NCI-H2029 treated with DMSO at 0.1 percent for 48 hours (cell line): ENCODE results near the gene PRXL2B.
"Not testable (repeated sequence)": the region's sequence is repeated elsewhere in the genome, so short reads cannot be mapped to it uniquely, and the experiment has no call there.

Source experiments
- DNase-seq: peaks from one replicate; lab custom pipeline; 2025; lab: John Stamatoyannopoulos, UW

Gene PRXL2B

GRCh38 chr1:2586154-2587070, at the start of gene PRXL2B:
Gene PRXL2B, plus strand, starts transcription at chr1:2586777. Its CDS starts 109 bp downstream, at chr1:2586886.
- DNase-seq, result peak; percentile 64

- no peak for DNase-seq
Observed at GRCh38 chr1:2537784-2538115, 48.8 kb upstream of the PRXL2B start.

- DNase-seq, result no peak
Observed at GRCh38 chr1:2538376-2538775, 48.2 kb upstream of the PRXL2B start.

GRCh38 chr1:2538872-2539271, 47.7 kb upstream of the PRXL2B start:
- no peak for DNase-seq

- DNase-seq, result no peak
Observed at GRCh38 chr1:2539312-2539907, 47.2 kb upstream of the PRXL2B start.

- no peak for DNase-seq
Observed at GRCh38 chr1:2540816-2541492, 45.6 kb upstream of the PRXL2B start.

- DNase-seq, result no peak
Observed at GRCh38 chr1:2541619-2542245, 44.8 kb upstream of the PRXL2B start.

- DNase-seq, result no peak
Observed at GRCh38 chr1:2542246-2542915, 44.2 kb upstream of the PRXL2B start.

GRCh38 chr1:2543543-2544092, 43.0 kb upstream of the PRXL2B start:
- no peak for DNase-seq

- no peak for DNase-seq
Observed at GRCh38 chr1:2544093-2544874, 42.3 kb upstream of the PRXL2B start.

- DNase-seq, result no peak
Observed at GRCh38 chr1:2544875-2545640, 41.5 kb upstream of the PRXL2B start.

GRCh38 chr1:2545754-2546514, 40.6 kb upstream of the PRXL2B start:
- peak; percentile 84 for DNase-seq

- peak; percentile 40 for DNase-seq
Observed at GRCh38 chr1:2546515-2547209, 39.9 kb upstream of the PRXL2B start.

GRCh38 chr1:2547210-2548067, 39.1 kb upstream of the PRXL2B start:
- no peak for DNase-seq

GRCh38 chr1:2548068-2548589, 38.4 kb upstream of the PRXL2B start:
- peak; percentile 18 for DNase-seq

- DNase-seq, result not testable (repeated sequence)
Observed at GRCh38 chr1:2549367-2550029, 37.1 kb upstream of the PRXL2B start.
